ENCODE data around the gene SLTM.

- TF ChIP-seq CTCF (IDR thresholded peaks at IDR 0.05; ENCODE audit: low read length) = no peak
- TF ChIP-seq EZH2phosphoT487 (IDR thresholded peaks at IDR 0.05; ENCODE audit: low read length) = no peak
Observed at GRCh38 chr15:58921267-58921790, 12.2 kb downstream of the SLTM start.

Data from MM.1S (cell line).